OCI-LY7 (cell line): ENCODE data around the gene CD3G.

Source experiments
- EZH2phosphoT487 ChIP-seq: fragments of 200-600 bp; sonication (generic); IDR thresholded peaks from 2 replicates; pipeline ENCODE4 v1.6.1; 2018; ENCODE audit warnings: low read depth, borderline replicate concordance, mild to moderate bottlenecking, mixed run types, antibody characterized with exemption, low read length, moderate library complexity, mixed read lengths
- TF ChIP-seq, protein P1 (sequence below): fragments of 200-600 bp; sonication (generic); conservative IDR thresholded peaks from 2 replicates; pipeline ENCODE4 v1.5.1; 2014; ENCODE audit warnings: mild to moderate bottlenecking, antibody characterized with exemption, low read length, moderate library complexity, mixed read lengths

GRCh38 chr11:118370774-118371173 is 26.6 kb downstream of the CD3G start:
- TF ChIP-seq, protein P1, sequence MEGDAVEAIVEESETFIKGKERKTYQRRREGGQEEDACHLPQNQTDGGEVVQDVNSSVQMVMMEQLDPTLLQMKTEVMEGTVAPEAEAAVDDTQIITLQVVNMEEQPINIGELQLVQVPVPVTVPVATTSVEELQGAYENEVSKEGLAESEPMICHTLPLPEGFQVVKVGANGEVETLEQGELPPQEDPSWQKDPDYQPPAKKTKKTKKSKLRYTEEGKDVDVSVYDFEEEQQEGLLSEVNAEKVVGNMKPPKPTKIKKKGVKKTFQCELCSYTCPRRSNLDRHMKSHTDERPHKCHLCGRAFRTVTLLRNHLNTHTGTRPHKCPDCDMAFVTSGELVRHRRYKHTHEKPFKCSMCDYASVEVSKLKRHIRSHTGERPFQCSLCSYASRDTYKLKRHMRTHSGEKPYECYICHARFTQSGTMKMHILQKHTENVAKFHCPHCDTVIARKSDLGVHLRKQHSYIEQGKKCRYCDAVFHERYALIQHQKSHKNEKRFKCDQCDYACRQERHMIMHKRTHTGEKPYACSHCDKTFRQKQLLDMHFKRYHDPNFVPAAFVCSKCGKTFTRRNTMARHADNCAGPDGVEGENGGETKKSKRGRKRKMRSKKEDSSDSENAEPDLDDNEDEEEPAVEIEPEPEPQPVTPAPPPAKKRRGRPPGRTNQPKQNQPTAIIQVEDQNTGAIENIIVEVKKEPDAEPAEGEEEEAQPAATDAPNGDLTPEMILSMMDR = no peak
- TF ChIP-seq EZH2phosphoT487 = no peak
